Activated T-cell treated with anti-CD3 and anti-CD28 coated beads, Interleukin-2, amount 50 U/mL, for 48 hours (primary cell): ENCODE results near the gene LUC7L3.

ENCODE experiments used
- DNase-seq, 2 experiments: peaks; one replicate each; pipeline ENCODE4 v3.0.0-alpha.2; 2020

Gene LUC7L3

GRCh38 chr17:50763716-50764475 lies 44.5 kb downstream of the LUC7L3 start:
- no peak for DNase-seq

- DNase-seq, result no peak
Observed at GRCh38 chr17:50764734-50765149, 45.3 kb downstream of the LUC7L3 start.

GRCh38 chr17:50765454-50766221 lies 46.2 kb downstream of the LUC7L3 start:
- no peak for DNase-seq

- DNase-seq, result no peak
Observed at GRCh38 chr17:50766222-50767023, 47.0 kb downstream of the LUC7L3 start.

- no peak for DNase-seq
Observed at GRCh38 chr17:50767030-50767429, 47.6 kb downstream of the LUC7L3 start.

GRCh38 chr17:50767446-50767845 lies 48.0 kb downstream of the LUC7L3 start, which contains the start of gene ANKRD40CL:
Gene ANKRD40CL, minus strand, starts transcription at chr17:50767518. Its CDS starts 605 bp downstream, at chr17:50766913.
- no peak for DNase-seq

- DNase-seq, result no peak
Observed at GRCh38 chr17:50768346-50768761, 49.0 kb downstream of the LUC7L3 start.

- DNase-seq, result no peak
Observed at GRCh38 chr17:50769884-50770283, 50.5 kb downstream of the LUC7L3 start.

- DNase-seq, result no peak
Observed at GRCh38 chr17:50770346-50770745, 50.9 kb downstream of the LUC7L3 start.

- no peak for DNase-seq
Observed at GRCh38 chr17:50771991-50772785, 52.8 kb downstream of the LUC7L3 start.

- DNase-seq, result no peak
Observed at GRCh38 chr17:50774225-50774803, 54.9 kb downstream of the LUC7L3 start.

GRCh38 chr17:50775926-50776325 lies 56.5 kb downstream of the LUC7L3 start:
- DNase-seq, result no peak

- no peak for DNase-seq
Observed at GRCh38 chr17:50778471-50778870, 59.1 kb downstream of the LUC7L3 start.

GRCh38 chr17:50778988-50779387 lies 59.6 kb downstream of the LUC7L3 start:
- DNase-seq, result no peak

GRCh38 chr17:50779747-50780353 lies 60.4 kb downstream of the LUC7L3 start:
- peak; percentile 32 to 46 for DNase-seq

- DNase-seq, result no peak
Observed at GRCh38 chr17:50781167-50781566, 61.8 kb downstream of the LUC7L3 start.

- peak; percentile 89 to 91 for DNase-seq
Observed at GRCh38 chr17:50783193-50783660, 63.8 kb downstream of the LUC7L3 start.

- no peak for DNase-seq
Observed at GRCh38 chr17:50783905-50784304, 64.5 kb downstream of the LUC7L3 start.

- DNase-seq, result no peak
Observed at GRCh38 chr17:50785126-50785525, 65.7 kb downstream of the LUC7L3 start.

- DNase-seq, result no peak
Observed at GRCh38 chr17:50785946-50786570, 66.7 kb downstream of the LUC7L3 start.

- no peak for DNase-seq
Observed at GRCh38 chr17:50787106-50787505, 67.7 kb downstream of the LUC7L3 start.
